Measurements from ENCODE around the gene B4GALT6. TPM values are rescaled to one million over a fixed set of nuclear protein-coding genes. Genes with fewer than 3 reads are reported as not detected.

The B4GALT6 gene
- total and polyA plus RNA-seq, 10 of the 15 experiments (the other 5 are each of a cell fraction or from before 2014, with no cell fraction given), result 11.9 to 47.4 (median 18.0) TPM

- TF ChIP-seq SKIL (IDR thresholded peaks at IDR 0.05; ENCODE audit: low read depth, poor library complexity, severe bottlenecking) (no peak), CEBPZ (IDR thresholded peaks at IDR 0.05; ENCODE audit: low read depth, low read length) (no peak), CTCF (IDR thresholded peaks at IDR 0.05 in 2 of 3, conservative IDR thresholded peaks at IDR 0.05 in 1 of 3; ENCODE audit: control insufficient read depth in 2 of 3, extremely low read depth in 1 of 3, insufficient read depth in 1 of 3, low read depth in 3 of 3, low read length in 3 of 3) (no peak), SUZ12 (IDR thresholded peaks at IDR 0.05; ENCODE audit: unreplicated experiment) (no peak), RBBP5 (conservative IDR thresholded peaks at IDR 0.05) (no peak), E2F4 (IDR thresholded peaks at IDR 0.05; ENCODE audit: low read depth, low read length) (no peak), HDAC6 (IDR thresholded peaks at IDR 0.05; ENCODE audit: unreplicated experiment) (no peak), BRCA1 (IDR thresholded peaks at IDR 0.05; ENCODE audit: low read depth, low read length) (no peak)
These were observed 93.8 kb downstream of the B4GALT6 start (continued) for GRCh38 chr18:31590570-31590969.
